Caco-2 (cell line): ENCODE data around the gene PCDH18. TPM values are rescaled to one million over a fixed set of nuclear protein-coding genes. Genes with fewer than 3 reads are reported as not detected.

ENCODE experiments used
- BruUV-seq: library from RNA; stranded (reverse); fragments of 400-500 nt; replicated peaks from 2 replicates; lab custom pipeline; 2021; lab: Mats Ljungman, UMichigan
- CTCF ChIA-PET: fragments of 300-600 bp; sonication (Branson Sonifier 250); formaldehyde crosslinking; loops from one replicate; lab custom pipeline; 2022; ENCODE audit warnings: antibody characterized with exemption; lab: Charles Lee
- POLR2A ChIA-PET: fragments of 300-600 bp; sonication (Branson Sonifier 250); formaldehyde crosslinking; loops from one replicate; lab custom pipeline; 2022; ENCODE audit warnings: antibody characterized with exemption; lab: Charles Lee
- DNase-seq, 2 experiments: peaks; one replicate each; pipeline versions ENCODE4 v3.0.0 to v3.0.0-alpha.2; 2020 to 2022
- H3K27me3 ChIP-seq: replicated peaks from 2 replicates; pipeline ENCODE4 v1.6.0; 2011; ENCODE audit warnings: low read length; ENCODE audit not compliant: control insufficient read depth, insufficient read depth
- H3K36me3 ChIP-seq: 2 replicates; pipeline ENCODE4 v1.5.1; 2011; ENCODE audit warnings: low read length; ENCODE audit not compliant: control insufficient read depth, insufficient read depth
- H3K4me1 ChIP-seq: fragments of 250-450 bp; sonication (Bioruptor Pico); 2 replicates; pipeline ENCODE4 v1.5.1; 2020; ENCODE audit warnings: mild to moderate bottlenecking
- H3K4me3 ChIP-seq: 2 replicates; pipeline ENCODE4 v1.5.1; 2011; ENCODE audit warnings: low read depth, mild to moderate bottlenecking, control low read depth, low read length
- H3K9me3 ChIP-seq: fragments of 250-450 bp; sonication (Bioruptor Pico); 2 replicates; pipeline ENCODE4 v1.5.1; 2020; ENCODE audit warnings: mild to moderate bottlenecking, moderate library complexity
- H3K27ac Mint-ChIP-seq: one replicate; pipeline ENCODE4 v1.8.0; 2022; ENCODE audit warnings: mixed read lengths; ENCODE audit not compliant: unreplicated experiment
- H3K27me3 Mint-ChIP-seq: one replicate; pipeline ENCODE4 v1.8.0; 2022; ENCODE audit warnings: mixed read lengths; ENCODE audit not compliant: insufficient read depth, unreplicated experiment
- H3K36me3 Mint-ChIP-seq: one replicate; pipeline ENCODE4 v1.8.0; 2022; ENCODE audit warnings: mild to moderate bottlenecking, mixed read lengths; ENCODE audit not compliant: insufficient read depth, unreplicated experiment
- H3K4me1 Mint-ChIP-seq: one replicate; pipeline ENCODE4 v1.8.0; 2022; ENCODE audit warnings: low read depth, mixed read lengths; ENCODE audit not compliant: unreplicated experiment
- H3K4me3 Mint-ChIP-seq: one replicate; pipeline ENCODE4 v1.8.0; 2022; ENCODE audit warnings: mild to moderate bottlenecking, moderate library complexity, mixed read lengths; ENCODE audit not compliant: unreplicated experiment
- H3K9me3 Mint-ChIP-seq: one replicate; pipeline ENCODE4 v1.8.0; 2022; ENCODE audit warnings: mixed read lengths; ENCODE audit not compliant: unreplicated experiment
- CTCF ChIP-seq, 2 experiments: fragments of 200-600 bp in 1 of 2; IDR thresholded peaks; 1 replicate in 1 of 2; 2 replicates in 1 of 2; pipeline versions ENCODE4 v1.5.1 to v1.8.0; 2011 to 2022; ENCODE audit warnings: antibody characterized with exemption in 1 of 2, control low read depth in 1 of 2, inconsistent platforms in 1 of 2, low read depth in 1 of 2, low read length in 1 of 2, mild to moderate bottlenecking in 1 of 2, moderate library complexity in 1 of 2; ENCODE audit not compliant: insufficient read depth in 1 of 2, severe bottlenecking in 1 of 2, unreplicated experiment in 1 of 2
- intact Hi-C: fragments of 100-400 bp; cut with micrococcal nuclease; formaldehyde crosslinking; loops from one replicate; pipeline ENCODE4 v1.10.0; 2022; ENCODE audit not compliant: unreplicated experiment
- total RNA-seq: library from RNA; stranded (reverse); gene quantifications from 2 replicates; pipeline ENCODE4 v1.2.3, GENCODE V29; 2022

The PCDH18 gene
- total RNA-seq, 1 experiment from 2014 or later: 0.29 TPM

GRCh38 chr4:137530176-137530575 lies 2.1 kb downstream of the PCDH18 start:
- TF ChIP-seq CTCF (IDR thresholded peaks at IDR 0.05; ENCODE audit: insufficient read depth in 1 of 2, low read depth in 1 of 2, low read length in 1 of 2, severe bottlenecking in 1 of 2, unreplicated experiment in 1 of 2): no peak
- Mint-ChIP-seq H3K4me1 (no peaks in the 10 kb centered on the region), H3K27ac (no peak overlapping the region), H3K4me3 (no peak overlapping the region), H3K27me3 (peaks cover 5% of the 10 kb centered on the region), H3K36me3 (no peaks in the 10 kb centered on the region), H3K9me3 (no peaks in the 10 kb centered on the region)
- ChIA-PET POLR2A (no interaction called here), CTCF (no interaction called here)
- BruUV-seq: no TSS peak
- Histone ChIP-seq H3K36me3 (no peaks in the 10 kb centered on the region), H3K27me3 (no peaks in the 10 kb centered on the region), H3K9me3 (no peaks in the 10 kb centered on the region), H3K4me1 (no peaks in the 10 kb centered on the region), H3K4me3 (no peak overlapping the region)
- intact Hi-C loops: no loop called here
- DNase-seq: no peak

GRCh38 chr4:137529432-137529831 lies 2.9 kb downstream of the PCDH18 start:
- no peaks in the 10 kb centered on the region for H3K4me1 ChIP-seq
- Mint-ChIP-seq H3K27ac (no peak overlapping the region), H3K9me3 (no peaks in the 10 kb centered on the region), H3K4me3 (no peak overlapping the region), H3K36me3 (no peaks in the 10 kb centered on the region), H3K27me3 (peaks cover 5% of the 10 kb centered on the region), H3K4me1 (no peaks in the 10 kb centered on the region)
- ChIA-PET POLR2A (no interaction called here), CTCF (no interaction called here)
- intact Hi-C loops: no loop called here
- no peak overlapping the region for H3K4me3 ChIP-seq
- no peaks in the 10 kb centered on the region for H3K36me3 ChIP-seq
- no peak for DNase-seq
- H3K9me3 ChIP-seq: no peaks in the 10 kb centered on the region
- BruUV-seq: no TSS peak
- no peak for TF ChIP-seq CTCF (IDR thresholded peaks at IDR 0.05; ENCODE audit: insufficient read depth in 1 of 2, low read depth in 1 of 2, low read length in 1 of 2, severe bottlenecking in 1 of 2, unreplicated experiment in 1 of 2)
- H3K27me3 ChIP-seq: no peaks in the 10 kb centered on the region

GRCh38 chr4:137528673-137529072 lies 3.6 kb downstream of the PCDH18 start:
- Mint-ChIP-seq H3K27ac (no peak overlapping the region), H3K27me3 (peaks cover 2% of the 10 kb centered on the region), H3K36me3 (no peaks in the 10 kb centered on the region), H3K4me3 (no peak overlapping the region), H3K4me1 (no peaks in the 10 kb centered on the region), H3K9me3 (no peaks in the 10 kb centered on the region)
- intact Hi-C loops: no loop called here
- ChIA-PET POLR2A (no interaction called here), CTCF (no interaction called here)
- no peaks in the 10 kb centered on the region for H3K36me3 ChIP-seq
- no peaks in the 10 kb centered on the region for H3K27me3 ChIP-seq
- BruUV-seq: no TSS peak
- no peak for DNase-seq
- no peaks in the 10 kb centered on the region for H3K4me1 ChIP-seq
- no peaks in the 10 kb centered on the region for H3K9me3 ChIP-seq
- TF ChIP-seq CTCF (IDR thresholded peaks at IDR 0.05; ENCODE audit: insufficient read depth in 1 of 2, low read depth in 1 of 2, low read length in 1 of 2, severe bottlenecking in 1 of 2, unreplicated experiment in 1 of 2): no peak
- no peak overlapping the region for H3K4me3 ChIP-seq
